Hypothalamus (tissue), 51 donors: ENCODE measurements around the gene NFAT5.

Source experiments
- DNase-seq, 51 donors: peaks; one replicate each; lab custom pipeline; 2025; lab: John Stamatoyannopoulos, UW

Gene NFAT5

DNA sequence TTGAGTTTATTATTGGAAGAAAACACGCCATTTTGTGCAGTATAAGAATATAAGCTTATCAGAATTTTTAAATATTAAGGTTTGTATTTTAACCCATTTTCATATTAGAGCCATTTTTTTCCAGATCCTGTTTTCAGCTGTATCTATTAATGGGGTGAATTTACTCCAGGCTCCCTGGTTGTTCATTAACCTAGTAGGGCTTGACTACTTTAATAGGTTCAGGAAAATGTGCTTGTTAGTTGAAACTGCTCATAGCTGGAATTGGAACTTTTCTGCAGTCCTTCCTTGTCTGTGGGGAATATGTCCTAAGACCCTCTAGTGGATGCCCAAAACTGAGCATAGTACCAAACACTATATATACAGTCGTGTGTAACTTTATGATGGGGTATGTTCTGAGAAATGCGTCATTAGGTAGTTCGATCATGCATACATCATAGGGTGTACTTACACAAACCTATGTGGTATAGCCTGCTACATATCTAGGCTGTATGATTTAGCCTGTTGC is 28.0 kb downstream of the NFAT5 start:
- DNase-seq: no peak

GRCh38 chr16:69595127-69596036 is 29.6 kb downstream of the NFAT5 start:
- DNase-seq: no peak

GRCh38 chr16:69596801-69597200 is 31.0 kb downstream of the NFAT5 start:
- no peak for DNase-seq

DNA sequence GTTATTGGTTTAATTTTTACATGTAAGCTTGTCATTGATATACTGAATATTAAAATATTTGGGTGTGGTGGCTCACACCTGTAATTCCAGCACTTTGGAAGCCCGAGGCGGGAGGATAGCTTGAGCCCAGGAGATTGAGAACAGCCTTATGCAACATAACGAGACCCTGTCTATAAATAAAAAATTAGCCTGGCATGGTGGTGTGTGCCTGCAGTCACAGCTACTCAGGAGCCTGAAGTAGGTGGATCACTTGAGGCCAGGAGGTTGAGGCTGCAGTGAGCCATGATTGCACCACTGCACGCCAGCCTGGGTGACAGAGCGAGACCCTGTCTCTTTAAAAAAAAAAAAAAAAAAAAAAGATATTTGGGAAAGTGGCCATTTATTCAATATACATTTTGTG is 32.3 kb downstream of the NFAT5 start:
- DNase-seq: no peak

DNA sequence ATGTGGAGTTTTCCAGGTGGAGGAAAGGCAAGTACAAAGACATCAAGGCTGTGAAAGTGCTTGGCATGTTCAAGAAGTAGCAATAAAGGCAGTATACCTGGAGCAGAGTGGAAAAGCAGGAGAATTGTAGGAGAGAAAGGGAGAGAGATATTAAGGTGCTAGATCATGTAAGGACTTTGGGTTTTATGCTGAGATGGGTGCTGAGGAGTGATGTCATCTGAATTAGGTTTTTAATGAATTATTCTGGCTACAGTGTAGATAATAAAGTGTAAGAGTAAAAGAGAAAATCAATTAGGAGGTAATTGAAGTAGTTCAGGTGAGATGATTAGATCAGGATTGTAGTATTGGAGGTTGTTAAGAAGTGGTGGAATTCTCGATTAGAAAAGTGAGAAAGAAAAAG is 34.0 kb downstream of the NFAT5 start:
- no peak for DNase-seq

GRCh38 chr16:69600202-69600601 is 34.4 kb downstream of the NFAT5 start:
- DNase-seq: no peak

- DNase-seq: no peak
These were observed 35.5 kb downstream of the NFAT5 start for GRCh38 chr16:69601250-69601649.

GRCh38 chr16:69606985-69607384 is 41.2 kb downstream of the NFAT5 start:
- DNase-seq: no peak

DNA sequence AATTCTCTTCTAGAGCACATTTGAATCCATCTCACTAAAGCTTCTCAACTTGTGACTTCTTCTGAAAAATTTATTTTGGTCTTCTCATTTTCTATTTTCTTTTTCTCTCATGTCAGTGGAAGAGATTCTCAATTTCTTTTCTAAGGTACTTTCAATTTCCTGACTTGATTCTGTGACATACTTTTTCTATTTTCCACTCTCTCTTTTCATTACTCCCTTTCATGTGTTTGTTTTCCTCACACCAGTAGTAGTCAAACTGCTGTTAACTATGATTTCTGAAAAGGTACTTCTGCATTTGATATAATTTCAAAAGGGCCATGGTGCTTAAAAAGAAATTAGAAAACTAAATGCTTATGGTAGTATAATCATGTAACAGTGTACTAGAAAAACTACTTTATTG is 41.9 kb downstream of the NFAT5 start:
- no peak for DNase-seq

GRCh38 chr16:69610356-69610755 is 44.6 kb downstream of the NFAT5 start:
- no peak for DNase-seq

DNA sequence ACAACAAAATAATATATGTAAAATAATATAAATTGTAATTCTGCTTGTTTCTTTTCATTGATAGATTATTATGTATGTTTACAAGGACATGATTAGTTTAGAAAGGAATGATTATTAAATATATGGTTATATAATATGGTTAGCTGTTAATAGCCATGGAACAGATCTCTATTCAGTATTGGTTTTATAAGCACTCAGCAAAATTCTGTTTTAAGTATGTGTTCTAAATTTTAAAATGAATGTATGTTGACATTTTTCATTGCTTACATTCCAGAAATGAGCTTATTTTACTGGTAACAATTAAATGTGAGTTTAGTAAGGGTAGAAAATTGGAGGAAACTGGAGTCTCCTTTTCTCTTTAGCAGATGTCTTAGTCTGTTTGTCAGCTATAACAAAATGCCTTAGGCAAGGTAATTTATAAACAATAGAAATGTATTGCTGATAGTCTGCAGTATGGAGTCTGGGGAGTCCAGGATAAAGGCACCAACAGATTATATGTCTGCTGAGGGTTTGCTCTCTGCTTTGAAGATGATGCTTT is 45.4 kb downstream of the NFAT5 start:
- no peak for DNase-seq

GRCh38 chr16:69613378-69614154 is 47.8 kb downstream of the NFAT5 start:
- no peak for DNase-seq

DNA sequence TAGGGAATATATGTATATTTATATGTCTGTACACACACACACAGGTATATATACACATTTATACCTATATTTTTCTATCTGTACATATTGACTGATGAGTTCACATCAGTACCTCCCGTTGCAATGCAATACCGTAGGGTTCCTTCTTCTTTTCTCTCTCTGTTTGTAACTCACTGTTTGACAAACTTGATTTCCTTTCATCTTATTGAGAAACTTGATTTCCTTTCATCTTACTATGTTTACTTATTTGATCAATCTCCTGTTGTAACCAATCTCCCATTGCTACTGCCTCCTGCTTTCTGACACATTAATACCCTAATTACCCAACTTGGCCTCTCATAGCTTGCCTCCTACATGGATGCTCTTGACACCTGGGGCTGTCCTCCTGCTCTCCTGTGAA is 49.8 kb downstream of the NFAT5 start:
- no peak for DNase-seq

DNA sequence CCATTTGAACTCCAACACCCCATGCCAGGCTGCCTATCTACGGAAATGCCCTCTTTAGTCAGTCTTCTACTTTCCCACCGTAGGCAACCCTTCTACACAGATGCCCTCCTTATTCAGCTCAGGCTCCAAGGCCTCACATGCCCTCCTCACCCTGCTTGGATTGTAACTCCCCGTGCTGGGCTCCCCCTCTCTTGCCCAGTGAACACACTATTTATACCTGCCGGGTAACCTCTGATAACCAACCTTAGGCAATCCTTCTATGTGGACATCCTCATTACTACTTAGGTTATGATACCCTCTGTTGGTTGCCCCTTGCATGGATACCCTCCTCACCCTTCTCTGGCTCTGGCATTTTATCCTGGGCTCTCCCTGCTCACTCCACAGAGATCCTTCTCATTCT is 50.3 kb downstream of the NFAT5 start:
- DNase-seq: no peak

DNA sequence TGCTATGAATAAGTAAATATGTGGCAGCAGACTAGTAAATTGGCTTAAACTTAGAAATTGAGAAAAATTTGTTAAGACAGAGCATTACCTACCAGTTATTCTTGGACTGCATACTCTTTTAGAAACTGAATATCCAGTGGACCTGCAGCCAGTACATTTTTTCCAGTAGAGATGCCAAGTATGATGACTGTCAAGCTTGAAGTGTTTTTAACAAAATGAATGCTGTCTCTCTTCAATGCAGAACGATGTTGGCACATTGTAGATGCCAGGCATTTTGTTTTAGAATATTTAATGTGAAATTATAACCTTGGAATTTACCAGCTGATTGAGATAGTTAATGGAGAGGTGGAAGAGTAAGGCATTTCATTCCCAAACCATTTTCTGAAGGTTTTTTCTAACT is 52.5 kb downstream of the NFAT5 start:
- DNase-seq: no peak

GRCh38 chr16:69618721-69619120 is 53.0 kb downstream of the NFAT5 start:
- no peak for DNase-seq

DNA sequence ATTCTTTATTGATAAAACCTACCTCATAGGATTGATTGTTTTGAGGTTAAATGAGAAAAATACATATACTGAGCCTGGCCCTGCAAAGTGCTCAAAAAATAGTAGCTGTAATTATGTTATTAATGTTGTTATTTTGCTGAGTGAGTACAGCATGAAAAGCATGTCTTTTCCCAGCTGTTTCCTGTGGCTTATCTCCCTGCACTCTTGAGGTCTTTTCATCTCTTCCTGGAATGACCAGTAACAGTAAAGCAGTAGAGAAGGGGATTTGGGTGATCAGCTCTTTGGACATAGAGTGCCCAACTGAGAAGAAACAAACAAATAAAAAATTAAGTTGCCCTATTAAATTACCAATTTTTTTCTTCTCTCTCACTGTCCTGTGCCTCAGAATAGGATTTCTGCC is 53.7 kb downstream of the NFAT5 start:
- no peak for DNase-seq

DNA sequence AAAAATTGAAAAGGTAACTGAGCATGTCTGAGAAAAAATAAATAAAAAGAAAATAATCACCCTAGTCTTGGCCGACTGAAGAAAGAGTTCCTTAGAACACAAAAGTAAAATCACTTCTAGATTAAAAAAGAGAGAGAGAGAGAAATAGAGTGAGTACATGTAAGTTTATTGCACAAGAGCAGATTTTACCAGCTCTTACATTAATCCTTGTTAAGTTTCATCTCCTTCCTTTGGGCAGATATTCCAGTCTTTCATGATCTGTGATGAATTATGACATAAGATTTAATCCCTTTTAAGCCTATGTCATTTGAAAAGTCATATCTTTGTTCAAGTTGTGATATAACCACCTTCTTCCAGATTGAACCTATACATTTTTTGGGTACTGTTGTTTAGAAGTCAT is 54.8 kb downstream of the NFAT5 start:
- DNase-seq: no peak

DNA sequence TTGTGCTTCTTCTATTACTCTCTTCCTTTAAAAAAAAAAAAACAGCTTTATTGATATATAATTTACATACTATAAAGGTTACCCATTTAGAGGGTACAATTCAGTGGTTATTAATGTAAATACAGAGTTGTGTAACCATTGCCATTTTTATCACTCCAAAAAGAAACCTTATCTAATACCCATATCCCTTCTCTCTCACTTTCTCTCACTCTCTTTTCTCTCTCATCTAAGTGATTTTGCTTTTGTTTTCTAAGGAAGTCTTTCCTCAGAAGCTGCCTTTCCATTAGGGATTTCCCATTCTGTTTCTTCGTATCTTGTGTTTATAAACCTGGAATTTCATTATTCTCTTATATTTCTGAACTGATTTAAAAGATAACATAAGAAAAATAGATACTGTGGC is 55.5 kb downstream of the NFAT5 start:
- no peak for DNase-seq

GRCh38 chr16:69626256-69626655 is 60.5 kb downstream of the NFAT5 start:
- DNase-seq: no peak

GRCh38 chr16:69632828-69633227 is 67.1 kb downstream of the NFAT5 start:
- no peak for DNase-seq

DNA sequence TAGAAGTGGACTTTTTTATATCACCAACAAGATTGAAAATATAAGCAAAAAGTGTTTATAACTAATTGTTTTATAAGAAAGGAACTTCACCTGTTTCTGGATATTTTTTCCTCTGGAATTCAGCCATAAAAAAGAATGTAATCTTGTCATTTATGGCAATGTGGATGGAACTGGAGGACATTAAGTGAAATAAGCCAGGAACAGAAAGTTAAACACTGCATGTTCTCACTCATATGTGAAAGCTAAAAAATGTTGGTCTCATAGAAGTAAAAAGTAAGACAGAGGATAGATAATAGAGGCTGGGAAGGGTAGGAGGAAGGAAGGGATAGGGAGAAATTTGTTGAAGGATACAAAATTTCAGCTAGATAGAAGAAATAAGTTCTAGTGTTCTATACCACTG is 67.6 kb downstream of the NFAT5 start:
- no peak for DNase-seq
